DMS53 (cell line): ENCODE data around the gene SARDH.

Experiments
- DNase-seq: peaks from one replicate; lab custom pipeline; 2025; lab: John Stamatoyannopoulos, UW

Gene SARDH

GRCh38 chr9:133701981-133702797 lies 36.0 kb downstream of the SARDH start:
- no peak for DNase-seq

GRCh38 chr9:133701321-133701980 lies 36.7 kb downstream of the SARDH start:
- no peak for DNase-seq

- DNase-seq, result no peak
Measured at GRCh38 chr9:133700819-133701320, 37.3 kb downstream of the SARDH start.

- DNase-seq, result no peak
Measured at GRCh38 chr9:133699546-133699945, 38.6 kb downstream of the SARDH start.

DNA sequence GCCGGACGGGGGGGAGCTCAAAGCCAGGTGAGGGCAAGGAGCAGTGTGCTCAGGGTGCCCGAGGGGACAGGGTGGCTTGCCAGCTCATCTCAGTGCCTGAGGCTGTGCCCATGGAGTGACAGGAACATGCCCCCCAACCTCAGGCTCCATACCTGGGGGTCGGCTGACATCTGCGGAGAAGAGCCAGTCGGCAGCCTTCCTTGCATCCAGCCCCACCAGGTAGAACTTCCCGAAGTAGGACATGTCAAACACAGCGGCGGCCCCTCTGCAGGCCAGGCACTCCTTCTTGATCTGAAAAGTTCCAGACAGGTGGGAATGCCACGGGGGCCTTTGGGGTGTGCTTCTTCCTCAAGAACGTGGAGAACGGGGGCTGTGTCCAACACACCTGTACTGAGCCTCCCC lies 42.1 kb downstream of the SARDH start:
- DNase-seq, result no peak

DNA sequence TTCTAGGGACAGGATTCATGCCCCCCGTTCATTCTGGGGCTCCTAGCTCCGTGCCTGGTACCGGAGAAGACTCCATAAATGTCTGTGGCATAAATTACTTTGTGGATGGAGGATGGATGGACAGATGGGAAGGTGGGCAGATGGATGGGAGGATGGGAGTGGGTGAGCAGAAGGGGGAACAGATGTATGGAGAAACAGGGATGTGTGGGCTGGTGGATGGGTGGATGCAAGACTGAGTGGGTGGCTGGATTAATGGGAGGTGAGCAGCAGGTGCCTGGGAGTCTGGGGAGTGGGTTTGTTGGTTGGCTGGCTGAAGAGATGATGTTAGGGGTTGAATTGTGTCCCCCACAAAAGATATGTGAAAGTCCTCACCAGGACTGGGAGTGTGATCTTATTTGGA lies 43.5 kb downstream of the SARDH start:
- no peak for DNase-seq

GRCh38 chr9:133693703-133694529 lies 44.2 kb downstream of the SARDH start:
- no peak for DNase-seq

GRCh38 chr9:133693116-133693515 lies 45.0 kb downstream of the SARDH start:
- no peak for DNase-seq

DNA sequence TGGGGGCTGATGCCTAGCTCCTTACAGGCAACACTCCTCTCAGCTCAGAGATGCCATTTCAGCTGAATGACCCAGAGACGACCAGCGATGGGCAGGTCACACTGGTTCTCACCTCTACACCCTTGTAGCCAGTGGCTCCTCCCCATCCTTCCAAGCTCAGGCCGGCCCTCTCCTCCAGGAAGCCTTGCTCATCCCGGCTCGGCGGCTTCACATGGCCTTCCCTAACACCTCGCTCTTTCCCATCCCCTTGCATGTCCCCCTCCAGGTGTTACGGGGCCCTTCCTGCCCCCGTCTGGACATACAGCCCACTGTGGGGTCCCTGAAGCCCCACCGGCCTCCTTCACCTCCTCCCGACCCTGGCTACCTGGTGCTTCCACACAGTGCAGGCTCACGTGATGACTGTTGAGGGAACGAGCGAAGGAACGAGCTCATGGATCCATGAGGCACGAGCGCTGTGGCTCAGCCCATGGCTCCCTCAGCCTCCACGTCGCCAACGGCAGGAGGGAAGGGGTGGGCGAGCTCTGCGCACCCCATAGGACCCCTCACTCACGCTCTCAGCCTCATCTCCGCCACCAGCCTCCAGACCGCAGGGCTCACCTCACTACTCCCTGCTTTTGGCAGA lies 45.7 kb downstream of the SARDH start:
- DNase-seq, result no peak

DNA sequence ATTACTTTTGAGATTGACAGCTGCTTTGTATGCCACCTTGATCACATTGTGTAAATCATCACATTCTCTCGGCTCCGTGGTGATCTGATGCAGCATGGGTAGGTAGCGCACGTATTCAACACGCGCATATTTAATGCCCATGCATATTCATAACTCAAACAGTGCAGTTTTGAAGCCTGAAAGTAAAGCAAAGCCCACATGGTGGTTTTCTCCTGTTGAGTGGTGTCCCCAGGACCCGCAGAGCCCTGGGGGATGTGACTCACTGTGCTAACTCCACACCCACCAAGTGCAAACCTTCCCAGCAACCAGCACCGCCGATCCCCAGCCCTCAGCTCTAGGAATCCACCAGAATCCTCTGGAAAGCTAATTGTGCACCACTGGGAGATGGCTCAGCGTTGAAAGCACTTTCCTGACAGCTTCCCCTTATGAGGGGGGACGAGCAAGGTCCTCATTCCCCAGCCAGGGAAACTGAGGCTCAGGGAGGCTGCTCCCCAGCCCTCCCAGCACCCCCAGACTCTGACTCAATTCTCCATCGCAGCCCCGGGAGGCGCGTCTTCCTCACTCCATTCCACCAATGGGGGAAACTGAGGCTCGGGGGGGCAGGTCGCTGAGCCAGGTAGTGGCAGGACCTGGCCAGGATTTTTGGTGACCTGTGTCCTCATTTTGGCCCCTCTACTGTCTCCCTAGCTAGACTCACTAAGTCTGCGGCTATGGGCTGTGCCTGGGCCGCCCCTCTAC lies 46.4 kb downstream of the SARDH start:
- no peak for DNase-seq

DNA sequence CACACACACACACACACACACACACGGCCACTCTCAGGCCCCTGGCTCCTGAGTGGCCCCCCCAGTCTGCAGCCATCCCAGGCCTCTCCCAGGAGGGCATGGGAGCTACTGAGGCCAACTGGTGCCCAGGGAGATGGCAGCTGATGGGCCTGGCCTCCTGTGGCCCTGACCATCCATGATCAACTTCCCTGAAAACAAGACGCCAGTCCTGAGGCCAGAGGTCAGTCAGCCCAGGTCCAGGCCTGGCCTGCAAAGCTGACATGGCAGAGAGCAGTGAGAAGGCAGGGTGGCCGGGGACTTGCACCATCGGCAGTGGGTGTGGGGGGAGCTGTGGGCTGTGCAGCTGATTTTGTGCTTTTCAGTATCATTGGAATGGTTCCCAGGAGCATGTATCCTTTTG lies 47.0 kb downstream of the SARDH start:
- no peak for DNase-seq

DNA sequence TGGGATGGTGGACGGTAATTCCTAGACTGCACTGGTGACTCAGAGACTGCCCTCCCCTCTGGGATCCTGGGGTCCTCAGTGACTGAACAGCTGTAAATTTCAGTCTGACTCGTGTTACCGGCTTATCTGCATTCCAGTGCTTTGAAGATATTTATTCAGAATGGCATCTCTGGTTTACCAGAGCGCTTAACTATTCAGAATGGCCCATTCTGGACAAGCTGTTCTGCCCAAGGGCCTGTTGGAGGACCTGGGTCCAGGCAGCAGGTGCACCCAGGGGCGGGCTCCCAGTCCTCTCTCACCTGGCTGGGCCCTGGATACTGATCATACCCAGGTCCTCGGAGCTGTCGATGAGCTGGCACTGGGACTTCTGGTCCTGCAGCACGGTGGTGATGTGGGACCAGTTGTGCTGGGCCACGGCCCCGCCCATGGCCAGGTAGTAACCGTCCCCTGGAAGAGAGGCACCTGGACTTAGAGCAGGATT lies 48.0 kb downstream of the SARDH start:
- peak; percentile 36 for DNase-seq

- DNase-seq, result no peak
Measured at GRCh38 chr9:133689151-133689763, 48.9 kb downstream of the SARDH start.

DNA sequence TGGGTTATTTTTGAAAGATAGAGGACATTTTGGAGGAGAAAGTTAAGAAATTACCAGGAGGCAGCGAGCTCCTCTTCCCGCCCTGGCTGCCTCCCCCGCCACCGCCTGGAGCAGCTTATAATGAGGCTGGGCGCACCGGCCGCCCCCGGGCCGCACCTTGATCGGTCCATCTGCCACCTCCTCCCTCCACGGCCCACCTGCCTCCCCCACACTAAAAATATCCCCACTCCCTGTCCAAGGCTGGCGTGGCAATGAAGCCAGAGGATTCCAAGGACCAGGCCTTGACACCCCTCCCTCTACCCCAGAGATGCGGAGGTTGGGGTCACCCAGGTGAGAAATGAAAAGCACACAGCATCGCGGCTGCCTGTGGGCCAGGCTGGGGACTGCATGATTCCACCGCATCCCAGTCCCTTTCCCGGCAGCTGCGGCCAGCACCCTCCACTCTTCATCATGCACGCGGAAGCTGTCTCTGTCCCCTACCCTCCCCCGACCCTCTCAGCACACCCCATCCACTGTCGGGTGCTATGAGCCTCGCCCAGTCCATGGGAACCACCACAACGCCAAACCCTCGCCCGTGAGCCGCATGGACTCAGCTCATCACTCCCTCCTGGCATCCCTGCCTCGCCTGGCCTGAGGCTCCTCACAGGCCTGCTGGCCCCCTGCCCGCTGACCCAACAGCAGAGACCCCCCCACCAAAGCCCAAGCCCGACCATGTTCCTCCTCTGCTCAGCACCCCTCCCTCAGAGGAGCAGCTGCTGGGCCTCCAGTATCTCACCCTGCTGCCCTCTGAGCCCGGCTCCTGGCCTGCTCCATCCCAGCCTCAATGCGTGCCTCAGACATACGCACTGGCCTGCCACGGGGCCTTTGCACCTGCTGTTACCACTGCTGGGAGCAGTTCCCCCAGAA lies 50.0 kb downstream of the SARDH start:
- no peak for DNase-seq

DNA sequence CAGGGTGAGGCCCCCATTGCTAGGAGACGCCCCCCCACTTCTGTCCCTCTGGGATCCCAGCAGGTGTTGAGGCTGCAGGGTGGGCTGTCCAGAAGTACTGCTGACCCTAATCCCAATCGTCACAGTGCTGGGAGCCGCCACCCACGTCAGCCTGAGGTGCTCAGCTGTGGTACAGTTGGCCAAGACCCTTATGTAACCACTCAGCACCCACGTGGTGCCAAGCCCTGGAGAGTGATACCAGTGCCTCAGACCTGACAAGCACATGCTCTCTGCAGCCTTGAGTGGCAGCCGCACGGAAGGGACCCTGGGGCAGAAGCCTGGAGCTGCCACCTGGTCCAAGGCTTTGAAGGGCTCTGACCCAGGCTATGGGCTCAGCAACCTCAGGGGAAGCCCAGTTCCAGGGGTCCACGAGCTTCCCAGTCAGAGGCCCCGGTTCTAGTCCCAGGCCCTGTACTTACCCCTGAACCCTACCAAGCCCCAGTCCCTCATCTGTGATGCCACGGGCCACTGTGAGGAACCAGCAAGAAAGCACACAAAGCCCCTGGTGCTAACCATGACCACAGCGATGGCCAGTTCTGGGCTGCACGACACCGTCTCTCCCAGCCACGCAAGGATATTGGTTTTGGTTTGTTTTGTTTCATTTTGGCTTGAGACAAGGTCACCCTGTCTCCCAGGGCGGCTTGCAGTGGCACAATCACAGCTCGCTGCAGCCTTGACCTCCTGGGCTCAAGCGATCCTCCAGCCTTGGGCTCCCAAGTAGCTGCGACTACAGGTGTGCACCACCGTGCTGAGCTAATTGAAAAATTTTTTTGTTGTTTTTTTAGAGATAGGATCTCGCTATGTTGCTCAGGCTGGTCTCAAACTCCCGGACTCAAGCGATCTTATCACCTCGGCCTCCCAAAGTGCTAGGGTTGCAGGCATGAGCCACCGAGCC lies 51.2 kb downstream of the SARDH start:
- DNase-seq, result no peak

DNA sequence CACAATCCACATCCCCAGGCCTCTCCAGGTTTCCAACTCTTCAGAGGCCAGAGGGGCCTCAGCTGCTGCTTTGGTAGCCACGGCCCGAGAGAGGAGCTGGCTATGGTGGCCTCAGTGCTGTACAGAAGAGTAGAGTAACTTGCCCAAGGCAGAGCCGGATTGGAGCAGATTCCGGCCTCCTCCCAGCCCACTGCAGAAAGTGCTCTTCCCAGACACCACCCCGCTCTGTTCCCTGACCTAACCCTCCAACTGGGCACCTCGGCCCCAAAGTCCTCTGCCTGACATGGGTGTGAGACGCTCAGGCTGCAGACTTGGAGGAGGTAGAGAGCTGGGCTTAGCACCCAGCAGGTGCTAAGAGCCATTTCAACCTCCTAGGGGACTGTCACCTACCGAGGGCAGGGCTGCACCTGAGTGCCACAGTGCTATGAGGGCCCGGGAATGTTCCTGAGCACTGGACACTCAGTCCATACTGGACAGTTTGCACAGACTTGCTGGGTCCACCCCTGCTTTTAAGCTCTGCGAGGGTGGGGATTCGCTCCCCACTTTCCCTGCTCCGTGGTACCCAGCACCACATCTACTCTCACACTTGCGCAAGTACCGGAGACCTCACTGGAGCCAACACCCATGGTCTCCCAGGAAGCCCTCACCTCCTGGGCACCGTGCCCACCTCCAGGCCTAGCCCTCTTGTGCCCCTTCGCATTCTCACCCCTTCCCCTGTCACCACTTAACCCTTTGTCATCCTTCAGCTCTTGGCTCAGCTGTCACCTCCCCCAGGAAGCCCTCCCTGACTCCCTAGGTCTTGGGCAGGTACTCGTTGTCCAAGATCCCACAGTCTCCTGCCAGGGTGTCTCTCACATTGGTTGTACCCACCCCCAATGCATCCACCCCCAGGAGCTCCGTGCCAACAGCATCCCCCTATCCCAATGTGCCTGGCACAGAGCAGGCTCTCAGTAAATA lies 52.2 kb downstream of the SARDH start:
- DNase-seq, result no peak

DNA sequence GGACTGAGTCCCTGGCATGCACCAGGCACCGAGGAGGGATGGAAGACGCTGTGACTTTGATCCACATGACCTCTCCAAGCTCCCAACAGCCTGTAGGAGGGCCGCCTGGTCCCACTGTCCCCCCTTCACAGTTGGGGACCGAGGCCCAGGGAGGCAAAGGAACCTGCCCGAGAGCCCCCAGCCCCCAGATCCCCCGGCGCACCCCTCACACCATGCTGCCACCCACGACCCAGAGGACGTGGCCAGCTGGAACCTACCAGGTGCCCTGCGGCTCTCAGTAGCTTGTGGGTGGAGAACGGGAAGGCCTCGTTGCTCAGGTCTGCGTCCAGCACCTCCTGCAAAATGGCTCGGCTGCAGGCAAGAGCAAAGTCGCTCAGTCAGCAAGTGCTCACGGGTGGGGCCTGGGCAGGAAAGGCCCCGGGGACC lies 53.2 kb downstream of the SARDH start:
- DNase-seq, result no peak
